Urinary bladder (tissue), 4 donors: Measurements from ENCODE around the gene SPATS1. TPM values are rescaled to one million over a fixed set of nuclear protein-coding genes. Genes with fewer than 3 reads are reported as not detected.

Experiments
- DNase-seq: peaks from one replicate; pipeline ENCODE4 v3.0.0-alpha.2; 2015; ENCODE audit errors: extremely low spot score
- H3K27ac ChIP-seq: one replicate; pipeline ENCODE4 v1.5.1; 2013; ENCODE audit warnings: low read depth, mild to moderate bottlenecking, moderate library complexity
- H3K36me3 ChIP-seq: one replicate; pipeline ENCODE4 v1.6.1; 2013; ENCODE audit warnings: mild to moderate bottlenecking, moderate library complexity; ENCODE audit not compliant: insufficient read depth
- H3K4me1 ChIP-seq: one replicate; pipeline ENCODE4 v1.6.1; 2013; ENCODE audit warnings: mild to moderate bottlenecking, moderate library complexity; ENCODE audit not compliant: insufficient read depth
- H3K4me3 ChIP-seq: one replicate; pipeline ENCODE4 v1.5.1; 2013; ENCODE audit warnings: low read depth, low read length
- WGBS: extraction: QIAGEN DNeasy Blood & Tissue Kit; methylation state at CpG from one replicate; pipeline ENCODE4 v1.1.7; 2013; 5-methylcytosine and 5-hydroxymethylcytosine counted together
- polyA plus RNA-seq: library from polyadenylated mRNA; stranded (reverse); fragments of 200-250 nt; gene quantifications from one replicate; pipeline ENCODE4 v1.2.3, GENCODE V29; 2013
- total RNA-seq: library from RNA; depleted of rRNA; stranded (reverse); fragments of >200 nt; gene quantifications from one replicate; pipeline ENCODE4 v1.2.3, GENCODE V29; 2014
- donor health status: healthy with polysubstance abuse.
- donor health status: healthy.

The SPATS1 gene
- total RNA-seq, result not detected
- polyA plus RNA-seq, result not detected

DNA sequence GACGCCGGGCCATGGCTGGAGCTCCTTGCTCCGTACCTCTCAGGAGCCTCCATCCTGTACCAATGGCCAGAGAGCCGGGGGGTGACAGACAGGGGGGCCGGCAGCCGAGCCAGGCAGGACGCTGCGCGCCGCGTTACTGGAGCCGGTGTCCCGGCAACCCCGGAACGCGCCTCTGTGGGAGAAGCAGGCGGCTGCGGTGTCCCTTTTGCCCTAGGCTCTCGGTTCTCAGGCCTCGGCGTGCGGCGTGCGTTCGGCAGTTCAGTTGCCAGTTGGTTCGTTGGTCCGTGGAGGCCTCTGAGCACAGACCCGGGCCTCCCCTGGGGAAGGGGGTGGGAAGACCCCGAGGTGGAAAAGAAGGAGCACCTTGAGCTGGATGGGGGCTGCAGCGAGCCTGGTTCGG lies at the start of gene SPATS1:
Gene SPATS1 (plus strand): TSS at position 162 of the 400 bp plus-strand sequence. CDS start 446 bp downstream, outside the sequence.
- no peaks in the 10 kb centered on the region for H3K4me1 ChIP-seq
- no peak within 1 kb of the TSS for H3K27ac ChIP-seq
- no peaks in the 10 kb centered on the region for H3K36me3 ChIP-seq
- DNase-seq, result no peak
- WGBS, result 5% methylated on average over 31 of the region's 31 CpGs
- peak within 1 kb of the TSS; percentile 23 for H3K4me3 ChIP-seq

DNA sequence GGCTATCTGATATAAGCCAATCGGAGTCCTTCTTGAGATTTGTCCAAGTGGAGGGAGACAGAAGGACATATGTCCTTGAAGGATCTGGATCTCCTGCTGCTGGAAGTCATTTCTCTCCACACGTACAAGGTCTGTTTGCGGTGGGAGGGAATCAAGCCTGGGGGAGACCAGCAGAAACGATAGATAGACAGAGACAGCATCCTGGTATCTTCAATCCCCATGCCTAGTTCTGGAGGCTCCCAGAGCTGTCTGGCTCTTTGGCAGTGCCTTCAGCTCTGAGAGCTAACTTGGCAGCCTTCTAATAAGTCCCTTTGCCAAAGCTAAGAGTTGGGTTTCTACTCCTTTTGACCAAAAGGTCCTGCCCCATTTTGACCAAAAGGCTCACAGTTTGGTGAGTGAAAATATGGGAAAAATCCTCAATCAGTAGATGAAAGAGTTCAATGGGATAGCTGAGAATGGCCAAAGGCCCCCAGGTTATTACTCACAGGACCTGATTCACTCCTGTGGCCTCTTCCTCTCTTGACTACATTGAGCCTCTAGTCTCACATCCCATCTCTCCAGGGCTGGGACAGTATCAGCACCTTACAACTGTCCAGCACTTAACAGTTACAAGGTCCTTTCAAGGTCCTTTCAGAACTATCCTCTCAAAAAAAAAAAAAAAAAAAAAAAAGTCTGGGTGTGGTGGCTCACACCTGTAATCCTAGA lies 49.6 kb upstream of the SPATS1 start:
- H3K4me1 ChIP-seq, result peaks cover 2% of the 10 kb centered on the region
- no peak overlapping the region for H3K27ac ChIP-seq
- no peak overlapping the region for H3K4me3 ChIP-seq
- 83% methylated on average over 4 of the region's 4 CpGs for WGBS
- DNase-seq, result no peak
- no peaks in the 10 kb centered on the region for H3K36me3 ChIP-seq

DNA sequence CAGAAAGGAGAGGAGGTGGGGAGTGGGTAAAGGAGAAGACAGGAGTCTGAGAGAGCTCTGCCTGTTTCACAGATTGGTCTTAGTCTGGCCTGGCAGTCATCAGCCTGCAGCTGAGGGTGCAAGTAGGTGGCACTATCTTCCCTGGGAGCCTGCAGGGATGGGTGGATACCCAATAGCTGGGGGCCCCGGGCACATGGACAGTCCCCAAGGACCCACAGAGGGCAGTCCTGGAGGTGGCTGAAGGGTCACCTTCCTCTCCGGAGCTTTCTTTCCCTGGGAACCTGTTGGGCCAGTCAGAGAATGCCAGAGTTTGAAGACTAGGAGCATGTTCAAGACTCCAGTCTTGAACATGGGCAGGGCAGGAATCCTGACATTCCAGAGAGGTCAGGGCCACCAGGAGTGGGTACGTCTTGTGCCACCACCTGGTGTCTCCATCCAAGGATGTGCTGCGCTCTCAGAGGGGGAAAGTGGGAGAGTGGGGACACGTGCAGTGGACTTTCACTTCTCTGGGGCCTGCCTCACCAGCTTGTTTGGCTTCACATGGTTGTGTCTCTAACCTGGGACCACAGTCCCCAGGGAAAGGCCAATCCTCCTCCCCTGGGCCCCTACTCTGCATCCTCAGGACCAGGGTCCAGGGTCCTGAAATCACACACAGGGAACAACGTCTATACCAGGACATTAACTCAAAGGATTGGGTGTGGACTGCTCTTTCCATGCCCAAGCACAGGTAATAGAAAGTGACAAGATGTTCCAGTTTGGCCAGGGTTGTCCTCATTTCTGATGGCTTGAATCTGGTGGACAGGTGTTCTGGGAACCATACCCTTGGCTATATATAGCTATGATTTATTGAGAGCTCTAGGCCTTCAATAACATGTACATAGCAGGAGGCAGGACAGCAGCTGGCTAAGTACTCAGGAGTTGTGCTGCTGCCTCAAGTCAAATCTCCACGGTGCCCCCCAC lies 47.3 kb upstream of the SPATS1 start:
- H3K27ac ChIP-seq, result no peak overlapping the region
- no peaks in the 10 kb centered on the region for H3K36me3 ChIP-seq
- no peak for DNase-seq
- no peak overlapping the region for H3K4me3 ChIP-seq
- peaks cover 2% of the 10 kb centered on the region for H3K4me1 ChIP-seq
- WGBS, result 76% methylated on average over 7 of the region's 7 CpGs

GRCh38 chr6:44297063-44298038 lies 45.1 kb upstream of the SPATS1 start:
- H3K4me1 ChIP-seq, result peaks cover 2% of the 10 kb centered on the region
- H3K27ac ChIP-seq, result no peak overlapping the region
- under 1% methylated on average over 86 of the region's 86 CpGs for WGBS
- H3K4me3 ChIP-seq, result peak overlapping the region; percentile 35
- no peak for DNase-seq
- no peaks in the 10 kb centered on the region for H3K36me3 ChIP-seq

- no peak overlapping the region for H3K4me3 ChIP-seq
- DNase-seq, result no peak
- H3K27ac ChIP-seq, result no peak overlapping the region
- peaks cover 2% of the 10 kb centered on the region for H3K4me1 ChIP-seq
- WGBS, result 34% methylated on average over 20 of the region's 20 CpGs
- no peaks in the 10 kb centered on the region for H3K36me3 ChIP-seq
These were observed 44.2 kb upstream of the SPATS1 start for GRCh38 chr6:44298055-44298803.

DNA sequence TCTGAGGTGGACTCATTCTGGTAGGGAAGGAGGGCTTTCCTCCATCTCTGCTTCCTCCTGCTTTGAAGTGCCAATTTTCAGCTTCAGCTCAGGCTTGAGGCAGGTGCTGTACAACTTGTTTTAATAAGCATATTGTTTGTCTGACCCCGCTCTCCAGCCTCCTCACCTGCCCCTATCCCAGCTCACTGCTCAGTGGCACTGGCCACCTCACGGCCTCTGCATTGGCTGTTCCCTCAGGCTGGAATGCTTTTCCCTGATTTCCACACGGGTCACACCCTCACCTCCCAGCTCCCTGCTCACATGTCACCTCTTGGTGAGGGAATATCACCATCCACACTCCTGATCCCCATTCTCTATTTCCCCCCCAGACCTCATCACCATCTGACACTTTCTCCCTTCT lies 43.6 kb upstream of the SPATS1 start:
- H3K36me3 ChIP-seq, result no peaks in the 10 kb centered on the region
- 83% methylated on average over 3 of the region's 3 CpGs for WGBS
- H3K4me3 ChIP-seq, result no peak overlapping the region
- peaks cover 2% of the 10 kb centered on the region for H3K4me1 ChIP-seq
- H3K27ac ChIP-seq, result no peak overlapping the region
- no peak for DNase-seq

GRCh38 chr6:44300292-44300823 lies 42.1 kb upstream of the SPATS1 start:
- Histone ChIP-seq H3K4me1 (peaks cover 2% of the 10 kb centered on the region), H3K4me3 (no peak overlapping the region), H3K27ac (no peak overlapping the region), H3K36me3 (no peaks in the 10 kb centered on the region)
- WGBS, result 89% methylated on average over 7 of the region's 7 CpGs
- no peak for DNase-seq

DNA sequence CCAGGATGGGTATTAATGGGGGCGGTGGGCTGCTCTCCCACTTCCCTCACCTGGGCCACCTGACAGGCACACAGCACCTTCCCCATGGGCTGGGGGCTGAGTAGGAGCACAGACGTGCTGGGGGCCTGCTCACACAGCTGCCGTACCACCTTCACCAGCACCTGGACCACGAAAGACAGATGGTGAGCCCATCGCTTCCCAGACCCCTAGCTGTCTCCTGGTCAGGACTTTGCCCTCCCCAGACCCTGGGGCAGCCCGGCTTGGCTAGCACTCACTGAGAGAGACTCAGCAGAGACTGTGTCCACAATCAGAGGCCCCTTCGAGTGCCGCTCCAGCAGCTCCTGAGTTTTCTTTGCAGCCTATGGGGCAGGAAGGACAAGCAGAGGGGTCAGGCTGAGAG lies 41.3 kb upstream of the SPATS1 start:
- peaks cover 4% of the 10 kb centered on the region for H3K36me3 ChIP-seq
- H3K27ac ChIP-seq, result no peak overlapping the region
- WGBS, result 93% methylated on average over 8 of the region's 8 CpGs
- H3K4me1 ChIP-seq, result peaks cover 2% of the 10 kb centered on the region
- H3K4me3 ChIP-seq, result no peak overlapping the region
- no peak for DNase-seq

GRCh38 chr6:44301782-44302564 lies 40.5 kb upstream of the SPATS1 start:
- H3K4me1 ChIP-seq, result peaks cover 2% of the 10 kb centered on the region
- 92% methylated on average over 14 of the region's 14 CpGs for WGBS
- peaks cover 4% of the 10 kb centered on the region for H3K36me3 ChIP-seq
- no peak overlapping the region for H3K27ac ChIP-seq
- no peak for DNase-seq
- H3K4me3 ChIP-seq, result no peak overlapping the region

DNA sequence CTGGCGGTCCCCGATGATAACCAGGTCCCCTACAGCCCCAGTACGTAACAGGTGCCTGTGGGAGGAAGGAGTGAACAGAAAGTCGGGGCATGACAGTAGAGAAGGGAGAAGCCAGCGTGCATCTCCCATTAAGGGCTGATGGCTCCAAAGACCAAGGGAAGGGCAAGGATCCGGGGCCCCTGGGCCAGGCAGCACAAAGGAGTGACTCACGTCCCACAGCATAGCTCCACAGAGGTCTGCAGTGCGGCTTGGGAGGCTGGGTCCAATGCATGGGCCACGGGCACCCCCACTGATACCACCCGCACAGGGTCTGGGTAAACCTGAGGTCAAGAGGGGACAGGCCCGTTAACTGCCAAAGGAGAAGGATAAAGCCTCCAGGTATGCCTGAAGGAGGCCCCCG lies 39.6 kb upstream of the SPATS1 start:
- Histone ChIP-seq H3K4me1 (no peaks in the 10 kb centered on the region), H3K4me3 (no peak overlapping the region), H3K27ac (no peak overlapping the region), H3K36me3 (peaks cover 4% of the 10 kb centered on the region)
- WGBS, result 97% methylated on average over 12 of the region's 12 CpGs
- no peak for DNase-seq

GRCh38 chr6:44303842-44304241 lies 38.6 kb upstream of the SPATS1 start:
- Histone ChIP-seq H3K36me3 (peaks cover 4% of the 10 kb centered on the region), H3K27ac (no peak overlapping the region), H3K4me1 (no peaks in the 10 kb centered on the region), H3K4me3 (no peak overlapping the region)
- 97% methylated on average over 6 of the region's 6 CpGs for WGBS
- no peak for DNase-seq
